Cardiac fibroblast (primary cell): ENCODE measurements around the gene PDCD11.

Experiments
- DNase-seq, 2 donors: peaks; one replicate each; pipeline versions ENCODE4 v3.0.0 to v3.0.0-alpha.2; 2010; ENCODE audit warnings: low read depth in 2 of 2
- H3K4me3 ChIP-seq, 2 donors: replicated peaks in 1 of 2; 1 replicate in 1 of 2; 2 replicates in 1 of 2; pipeline ENCODE4 v1.5.1; 2011; ENCODE audit warnings: low read depth in 2 of 2, low read length in 2 of 2, mild to moderate bottlenecking in 2 of 2, moderate library complexity in 1 of 2
- TF ChIP-seq, protein P1 (sequence below): IDR thresholded peaks from one replicate; pipeline ENCODE4 v1.5.1; 2011; ENCODE audit warnings: low read depth, mild to moderate bottlenecking, low read length, inconsistent platforms

Gene PDCD11

DNA sequence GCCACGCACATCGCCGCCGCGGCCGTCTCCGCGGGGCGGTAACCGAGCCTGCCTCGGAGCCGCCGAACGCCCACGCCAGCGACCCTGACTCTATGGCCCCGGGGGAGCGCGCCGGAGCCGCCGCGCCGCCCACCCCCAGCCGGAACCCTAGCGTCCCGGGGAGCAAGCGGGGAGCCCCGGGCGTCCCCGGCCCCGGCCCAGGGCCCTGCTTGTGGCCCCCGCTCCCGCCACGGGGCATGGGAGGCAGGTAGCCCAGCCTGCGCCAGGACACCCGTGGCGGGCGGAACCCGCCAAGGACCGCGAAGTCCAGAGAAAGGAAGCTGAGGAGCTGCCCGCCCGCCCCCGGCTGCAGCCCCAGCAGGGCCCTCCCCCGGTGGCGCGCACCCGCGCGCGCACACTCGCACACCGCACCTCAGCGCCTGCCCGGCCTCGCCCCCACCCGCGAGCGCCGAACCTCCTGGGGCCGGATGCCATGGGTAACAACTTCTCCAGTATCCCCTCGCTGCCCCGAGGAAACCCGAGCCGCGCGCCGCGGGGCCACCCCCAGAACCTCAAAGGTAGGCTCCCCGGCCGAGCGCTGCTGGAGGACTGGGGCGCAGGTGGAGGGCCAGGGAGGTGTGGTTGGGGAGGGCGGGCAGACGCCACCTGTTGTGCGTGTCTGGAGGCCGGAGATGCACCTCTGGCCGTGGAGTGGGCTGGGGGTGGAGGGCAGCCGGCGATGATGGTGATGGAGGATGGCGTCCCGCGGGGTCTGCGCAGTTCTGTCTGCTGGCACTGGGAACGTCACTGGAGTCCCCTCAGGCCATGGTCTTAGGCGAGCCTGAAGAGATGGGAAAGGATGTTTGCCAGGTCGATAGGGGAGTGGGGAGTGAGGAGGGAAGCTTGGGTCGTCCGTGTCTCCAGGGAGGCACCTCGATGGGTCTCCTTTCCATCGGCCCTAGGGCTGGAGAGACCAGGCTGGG, 97.8 kb downstream of the PDCD11 start:
- TF ChIP-seq, protein P1, sequence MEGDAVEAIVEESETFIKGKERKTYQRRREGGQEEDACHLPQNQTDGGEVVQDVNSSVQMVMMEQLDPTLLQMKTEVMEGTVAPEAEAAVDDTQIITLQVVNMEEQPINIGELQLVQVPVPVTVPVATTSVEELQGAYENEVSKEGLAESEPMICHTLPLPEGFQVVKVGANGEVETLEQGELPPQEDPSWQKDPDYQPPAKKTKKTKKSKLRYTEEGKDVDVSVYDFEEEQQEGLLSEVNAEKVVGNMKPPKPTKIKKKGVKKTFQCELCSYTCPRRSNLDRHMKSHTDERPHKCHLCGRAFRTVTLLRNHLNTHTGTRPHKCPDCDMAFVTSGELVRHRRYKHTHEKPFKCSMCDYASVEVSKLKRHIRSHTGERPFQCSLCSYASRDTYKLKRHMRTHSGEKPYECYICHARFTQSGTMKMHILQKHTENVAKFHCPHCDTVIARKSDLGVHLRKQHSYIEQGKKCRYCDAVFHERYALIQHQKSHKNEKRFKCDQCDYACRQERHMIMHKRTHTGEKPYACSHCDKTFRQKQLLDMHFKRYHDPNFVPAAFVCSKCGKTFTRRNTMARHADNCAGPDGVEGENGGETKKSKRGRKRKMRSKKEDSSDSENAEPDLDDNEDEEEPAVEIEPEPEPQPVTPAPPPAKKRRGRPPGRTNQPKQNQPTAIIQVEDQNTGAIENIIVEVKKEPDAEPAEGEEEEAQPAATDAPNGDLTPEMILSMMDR: no peak
- peak overlapping the region; percentile 37 to 44 for H3K4me3 ChIP-seq
- no peak for DNase-seq

GRCh38 chr10:103495321-103495720, 98.9 kb downstream of the PDCD11 start:
- H3K4me3 ChIP-seq: no peak overlapping the region
- TF ChIP-seq, protein P1: no peak
- no peak for DNase-seq
